Retinal pigment epithelial cell (primary cell): ENCODE results near the gene PPARG.

Source experiments
- DNase-seq: peaks from one replicate; pipeline ENCODE4 v3.0.0-alpha.2; 2010; ENCODE audit warnings: low read depth
- H3K4me3 ChIP-seq: 2 replicates; pipeline ENCODE4 v1.5.1; 2011; ENCODE audit warnings: mild to moderate bottlenecking, low read length, control low read depth, moderate library complexity
- CTCF ChIP-seq: conservative IDR thresholded peaks from 2 replicates; pipeline ENCODE4 v1.5.1; 2011; ENCODE audit warnings: low read depth, low read length, control low read depth, inconsistent platforms

Gene PPARG

GRCh38 chr3:12352253-12352652, 63.4 kb downstream of the PPARG start:
- DNase-seq = no peak
- no peak overlapping the region for H3K4me3 ChIP-seq
- TF ChIP-seq CTCF = peak; percentile 6

GRCh38 chr3:12352755-12353154, 63.9 kb downstream of the PPARG start:
- TF ChIP-seq CTCF = no peak
- DNase-seq = no peak
- H3K4me3 ChIP-seq = no peak overlapping the region

- DNase-seq = no peak
- no peak for TF ChIP-seq CTCF
- H3K4me3 ChIP-seq = no peak overlapping the region
Observed at GRCh38 chr3:12353796-12354525, 65.1 kb downstream of the PPARG start.

GRCh38 chr3:12356175-12356574, 67.3 kb downstream of the PPARG start:
- no peak for DNase-seq
- no peak overlapping the region for H3K4me3 ChIP-seq
- TF ChIP-seq CTCF = no peak

GRCh38 chr3:12356996-12357395, 68.1 kb downstream of the PPARG start:
- no peak overlapping the region for H3K4me3 ChIP-seq
- TF ChIP-seq CTCF = no peak
- DNase-seq = no peak

- no peak for DNase-seq
- TF ChIP-seq CTCF = no peak
- H3K4me3 ChIP-seq = no peak overlapping the region
Observed at GRCh38 chr3:12357456-12357855, 68.6 kb downstream of the PPARG start.
